Neural cell (in vitro differentiated cells): ENCODE measurements around the gene COL23A1. TPM values are rescaled to one million over a fixed set of nuclear protein-coding genes. Genes with fewer than 3 reads are reported as not detected.

ENCODE experiments used
- H2AFZ ChIP-seq: fragments of 200-600, 300-800 bp; sonication (generic), shearing (Covaris generic); 2 replicates; pipeline ENCODE4 v1.6.0; 2014; ENCODE audit warnings: low read depth, mild to moderate bottlenecking, antibody characterized with exemption, low read length, moderate library complexity
- H3F3A ChIP-seq: fragments of 200-600 bp; shearing (Covaris generic); 2 replicates; pipeline ENCODE4 v1.6.1; 2016; ENCODE audit warnings: mild to moderate bottlenecking, moderate library complexity, mixed read lengths, antibody characterized with exemption, low read length; ENCODE audit not compliant: insufficient read depth, poor library complexity, severe bottlenecking
- H3K27ac ChIP-seq: fragments of 200-600, 300-800 bp; sonication (generic), shearing (Covaris generic); 2 replicates; pipeline ENCODE4 v1.5.1; 2014; ENCODE audit warnings: mild to moderate bottlenecking, low read length, moderate library complexity
- H3K27me3 ChIP-seq: fragments of 300-800, 200-600 bp; sonication (generic), shearing (Covaris generic); 2 replicates; pipeline ENCODE4 v1.6.0; 2014; ENCODE audit warnings: mild to moderate bottlenecking, low read depth, low read length, moderate library complexity; ENCODE audit not compliant: insufficient read depth
- H3K36me3 ChIP-seq: fragments of 300-800, 200-600 bp; sonication (generic), shearing (Covaris generic); 2 replicates; pipeline ENCODE4 v1.5.1; 2014; ENCODE audit warnings: mild to moderate bottlenecking, antibody characterized with exemption, low read length, moderate library complexity; ENCODE audit not compliant: insufficient read depth
- H3K4me2 ChIP-seq: fragments of 300-800, 200-600 bp; sonication (generic), shearing (Covaris generic); 2 replicates; pipeline ENCODE4 v1.6.0; 2014; ENCODE audit warnings: mild to moderate bottlenecking, low read length
- H3K4me3 ChIP-seq: fragments of 300-800, 200-600 bp; sonication (generic), shearing (Covaris generic); 2 replicates; pipeline ENCODE4 v1.5.1; 2014; ENCODE audit warnings: mild to moderate bottlenecking, low read length, moderate library complexity
- H3K79me2 ChIP-seq: fragments of 200-600 bp; shearing (Covaris generic); replicated peaks from 2 replicates; pipeline ENCODE4 v1.6.0; 2014; ENCODE audit warnings: mild to moderate bottlenecking, low read length, moderate library complexity; ENCODE audit not compliant: insufficient read depth
- H3K9ac ChIP-seq: fragments of 300-800, 200-600 bp; sonication (generic), shearing (Covaris generic); 2 replicates; pipeline ENCODE4 v1.6.1; 2016; ENCODE audit warnings: mild to moderate bottlenecking, low read length, mixed read lengths
- H3K9me2 ChIP-seq: fragments of 200-600 bp; shearing (Covaris generic); 2 replicates; pipeline ENCODE4 v1.6.1; 2016; ENCODE audit warnings: mild to moderate bottlenecking, low read length, mixed read lengths; ENCODE audit not compliant: insufficient read depth
- H3K9me3 ChIP-seq: fragments of 200-600, 300-800 bp; sonication (generic), shearing (Covaris generic); 2 replicates; pipeline ENCODE4 v1.6.1; 2016; ENCODE audit warnings: mild to moderate bottlenecking, mixed run types, low read length, moderate library complexity, mixed read lengths
- H4K20me1 ChIP-seq: fragments of 200-600 bp; shearing (Covaris generic); 2 replicates; pipeline ENCODE4 v1.6.1; 2016; ENCODE audit warnings: mild to moderate bottlenecking, mixed run types; ENCODE audit not compliant: insufficient read depth
- EP300 ChIP-seq: fragments of 450-650 bp; conservative IDR thresholded peaks from 2 replicates; pipeline ENCODE4 v1.6.1; 2014; ENCODE audit warnings: antibody characterized with exemption, mild to moderate bottlenecking, moderate library complexity; ENCODE audit not compliant: poor library complexity, severe bottlenecking
- EZH2 ChIP-seq: fragments of 200-600, 300-800 bp; shearing (Covaris generic), sonication (generic); IDR thresholded peaks from 2 replicates; pipeline ENCODE4 v1.6.1; 2014; ENCODE audit warnings: antibody characterized with exemption, low read length, borderline replicate concordance, mild to moderate bottlenecking; ENCODE audit not compliant: insufficient read depth, poor library complexity, severe bottlenecking
- MXI1 ChIP-seq: fragments of 450-650 bp; conservative IDR thresholded peaks from 2 replicates; pipeline ENCODE4 v1.6.1; 2014; ENCODE audit warnings: antibody characterized with exemption, mild to moderate bottlenecking; ENCODE audit not compliant: poor library complexity, severe bottlenecking
- POLR2AphosphoS5 ChIP-seq: IDR thresholded peaks from 2 replicates; pipeline ENCODE4 v1.6.1; 2012
- RAD21 ChIP-seq: fragments of 450-650 bp; conservative IDR thresholded peaks from 2 replicates; pipeline ENCODE4 v1.6.1; 2014; ENCODE audit warnings: antibody characterized with exemption, mild to moderate bottlenecking, moderate library complexity
- REST ChIP-seq: IDR thresholded peaks from 2 replicates; pipeline ENCODE4 v1.6.1; 2012; ENCODE audit warnings: borderline replicate concordance
- SMC3 ChIP-seq: fragments of 450-650 bp; conservative IDR thresholded peaks from 2 replicates; pipeline ENCODE4 v1.6.1; 2014; ENCODE audit warnings: antibody characterized with exemption, mild to moderate bottlenecking, moderate library complexity; ENCODE audit not compliant: poor library complexity
- TAF1 ChIP-seq: IDR thresholded peaks from 2 replicates; pipeline ENCODE4 v1.6.1; 2012; ENCODE audit warnings: low read depth
- polyA plus RNA-seq: library from polyadenylated mRNA; depleted of rRNA; stranded (reverse); fragments of >200 nt; gene quantifications from 2 replicates; pipeline ENCODE4 v1.2.3, GENCODE V29; 2014
- TF ChIP-seq, protein P1 (sequence below): fragments of 450-650 bp; IDR thresholded peaks from 2 replicates; pipeline ENCODE4 v1.5.1; 2014; ENCODE audit warnings: antibody characterized with exemption, mild to moderate bottlenecking, moderate library complexity; ENCODE audit not compliant: poor library complexity, severe bottlenecking

COL23A1 gene
- polyA plus RNA-seq, 1 donor from 2014 or later, result not detected

GRCh38 chr5:178266581-178266980 lies 323.6 kb downstream of the COL23A1 start:
- H3K9me3 ChIP-seq, result no peaks in the 10 kb centered on the region
- H3K79me2 ChIP-seq, result no peaks in the 10 kb centered on the region
- no peak overlapping the region for H3K4me3 ChIP-seq
- no peaks in the 10 kb centered on the region for H3K36me3 ChIP-seq
- no peaks in the 10 kb centered on the region for H3K9me2 ChIP-seq
- H3K4me2 ChIP-seq, result no peak overlapping the region
- H3F3A ChIP-seq, result no peaks in the 10 kb centered on the region
- no peak overlapping the region for H2AFZ ChIP-seq
- TF ChIP-seq, protein P1, sequence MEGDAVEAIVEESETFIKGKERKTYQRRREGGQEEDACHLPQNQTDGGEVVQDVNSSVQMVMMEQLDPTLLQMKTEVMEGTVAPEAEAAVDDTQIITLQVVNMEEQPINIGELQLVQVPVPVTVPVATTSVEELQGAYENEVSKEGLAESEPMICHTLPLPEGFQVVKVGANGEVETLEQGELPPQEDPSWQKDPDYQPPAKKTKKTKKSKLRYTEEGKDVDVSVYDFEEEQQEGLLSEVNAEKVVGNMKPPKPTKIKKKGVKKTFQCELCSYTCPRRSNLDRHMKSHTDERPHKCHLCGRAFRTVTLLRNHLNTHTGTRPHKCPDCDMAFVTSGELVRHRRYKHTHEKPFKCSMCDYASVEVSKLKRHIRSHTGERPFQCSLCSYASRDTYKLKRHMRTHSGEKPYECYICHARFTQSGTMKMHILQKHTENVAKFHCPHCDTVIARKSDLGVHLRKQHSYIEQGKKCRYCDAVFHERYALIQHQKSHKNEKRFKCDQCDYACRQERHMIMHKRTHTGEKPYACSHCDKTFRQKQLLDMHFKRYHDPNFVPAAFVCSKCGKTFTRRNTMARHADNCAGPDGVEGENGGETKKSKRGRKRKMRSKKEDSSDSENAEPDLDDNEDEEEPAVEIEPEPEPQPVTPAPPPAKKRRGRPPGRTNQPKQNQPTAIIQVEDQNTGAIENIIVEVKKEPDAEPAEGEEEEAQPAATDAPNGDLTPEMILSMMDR, result no peak
- H3K27ac ChIP-seq, result no peak overlapping the region
- no peaks in the 10 kb centered on the region for H3K27me3 ChIP-seq
- no peak overlapping the region for H3K9ac ChIP-seq
- no peaks in the 10 kb centered on the region for H4K20me1 ChIP-seq

DNA sequence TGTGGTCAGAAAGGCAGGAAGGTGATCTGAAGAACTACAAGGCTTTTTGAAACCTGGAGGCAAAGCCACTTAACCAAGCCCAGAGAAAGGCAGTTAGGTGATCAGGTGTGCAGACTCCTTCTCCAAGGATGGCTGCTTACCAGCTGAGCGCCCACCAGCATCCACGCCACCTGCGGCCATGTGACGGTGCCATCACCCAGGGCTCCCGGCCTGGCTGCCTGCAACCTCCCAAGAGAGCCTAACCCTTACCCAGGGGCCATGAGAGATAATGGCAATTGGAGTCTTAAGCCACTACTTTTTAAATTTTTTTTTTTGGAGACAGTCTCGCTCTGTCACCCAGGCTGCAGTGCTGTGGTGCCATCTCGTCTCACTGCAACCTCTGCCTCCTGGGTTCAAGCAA lies 324.4 kb downstream of the COL23A1 start:
- Histone ChIP-seq H3K36me3 (no peaks in the 10 kb centered on the region), H3K9me2 (no peaks in the 10 kb centered on the region), H3K4me2 (no peak overlapping the region), H3K9me3 (no peaks in the 10 kb centered on the region), H3K79me2 (no peaks in the 10 kb centered on the region), H3F3A (no peaks in the 10 kb centered on the region), H4K20me1 (no peaks in the 10 kb centered on the region), H3K9ac (no peak overlapping the region), H3K4me3 (no peak overlapping the region), H3K27ac (no peak overlapping the region), H2AFZ (no peak overlapping the region), H3K27me3 (no peaks in the 10 kb centered on the region)
- TF ChIP-seq REST, result no peak
- TF ChIP-seq TAF1, result no peak
- no peak for TF ChIP-seq POLR2AphosphoS5
- TF ChIP-seq RAD21, result no peak
- no peak for TF ChIP-seq EZH2
- TF ChIP-seq, protein P1, result no peak
- TF ChIP-seq EP300, result no peak
- TF ChIP-seq SMC3, result no peak
- TF ChIP-seq MXI1, result no peak
